WTC11 (cell line): Measurements from ENCODE around the gene ZER1. TPM values are rescaled to one million over a fixed set of nuclear protein-coding genes. Genes with fewer than 3 reads are reported as not detected.

Source experiments
- ATAC-seq: fragments of 200-7000 bp; cut with Tn5 transposase; 2 replicates; pipeline ENCODE4 v1.10.0; 2021; ENCODE audit warnings: mild to moderate bottlenecking, moderate library complexity
- CTCF ChIA-PET: fragments of 300-600 bp; sonication (Branson Sonifier 250); formaldehyde crosslinking; loops from one replicate; lab custom pipeline; 2021; ENCODE audit warnings: antibody characterized with exemption; lab: Charles Lee
- POLR2A ChIA-PET: fragments of 350-600 bp; sonication (Branson Sonifier 250); formaldehyde crosslinking; loops from one replicate; lab custom pipeline; 2021; ENCODE audit warnings: antibody characterized with exemption; lab: Charles Lee
- DNase-seq: peaks from one replicate; pipeline ENCODE4 v3.0.0; 2021; ENCODE audit warnings: low spot score
- H3K27ac Mint-ChIP-seq: 2 replicates; pipeline ENCODE4 v1.8.0; 2021; ENCODE audit warnings: mixed read lengths
- H3K27me3 Mint-ChIP-seq: 2 replicates; pipeline ENCODE4 v1.8.0; 2021; ENCODE audit warnings: low read depth, mild to moderate bottlenecking, moderate library complexity, mixed read lengths
- H3K36me3 Mint-ChIP-seq: 2 replicates; pipeline ENCODE4 v1.8.0; 2021; ENCODE audit warnings: mixed read lengths
- H3K4me1 Mint-ChIP-seq: 2 replicates; pipeline ENCODE4 v1.8.0; 2022; ENCODE audit warnings: mixed read lengths
- H3K4me3 Mint-ChIP-seq: 2 replicates; pipeline ENCODE4 v1.8.0; 2021; ENCODE audit warnings: mild to moderate bottlenecking, moderate library complexity, mixed read lengths
- H3K9me3 Mint-ChIP-seq: 2 replicates; pipeline ENCODE4 v1.8.0; 2021; ENCODE audit warnings: mixed read lengths
- ATF1 ChIP-seq: sonication (generic); formaldehyde crosslinking; IDR thresholded peaks from 2 replicates; pipeline ENCODE4 v1.8.1; 2023; ENCODE audit warnings: mild to moderate bottlenecking, moderate library complexity, missing genetic modification reagents
- CREB1 ChIP-seq: sonication (generic); formaldehyde crosslinking; IDR thresholded peaks from 2 replicates; pipeline ENCODE4 v1.8.0; 2023; ENCODE audit warnings: mild to moderate bottlenecking, missing genetic modification reagents
- CTCF ChIP-seq: fragments of 200-600 bp; IDR thresholded peaks from 2 replicates; pipeline ENCODE4 v1.8.0; 2022; ENCODE audit warnings: antibody characterized with exemption
- ELF4 ChIP-seq: sonication (generic); formaldehyde crosslinking; IDR thresholded peaks from 2 replicates; pipeline ENCODE4 v1.8.1; 2022; ENCODE audit warnings: low read depth, mild to moderate bottlenecking, moderate library complexity, missing genetic modification reagents
- FOXP4 ChIP-seq: sonication (generic); formaldehyde crosslinking; IDR thresholded peaks from 2 replicates; pipeline ENCODE4 v1.8.0; 2022; ENCODE audit warnings: mild to moderate bottlenecking, missing genetic modification reagents
- GABPB1 ChIP-seq: sonication (generic); formaldehyde crosslinking; IDR thresholded peaks from 2 replicates; pipeline ENCODE4 v1.8.1; 2023; ENCODE audit warnings: mild to moderate bottlenecking, missing genetic modification reagents
- GTF2I ChIP-seq: fragments of 250-450 bp; sonication (Bioruptor Pico); conservative IDR thresholded peaks from 2 replicates; pipeline ENCODE4 v1.4.0; 2021; ENCODE audit warnings: mild to moderate bottlenecking
- IRF1 ChIP-seq: sonication (generic); formaldehyde crosslinking; IDR thresholded peaks from 2 replicates; pipeline ENCODE4 v1.8.0; 2023; ENCODE audit warnings: missing genetic modification reagents
- IRF2 ChIP-seq: sonication (generic); formaldehyde crosslinking; IDR thresholded peaks from 2 replicates; pipeline ENCODE4 v1.8.0; 2022; ENCODE audit warnings: low read depth, missing genetic modification reagents, borderline replicate concordance
- JUN ChIP-seq: sonication (generic); formaldehyde crosslinking; IDR thresholded peaks from 2 replicates; pipeline ENCODE4 v1.8.0; 2023; ENCODE audit warnings: mild to moderate bottlenecking, missing genetic modification reagents
- MXD4 ChIP-seq: fragments of 250-450 bp; sonication (Bioruptor Pico); IDR thresholded peaks from 2 replicates; pipeline ENCODE4 v1.8.0; 2021; ENCODE audit warnings: mild to moderate bottlenecking, moderate library complexity, borderline replicate concordance
- MYBL2 ChIP-seq: sonication (generic); formaldehyde crosslinking; IDR thresholded peaks from 2 replicates; pipeline ENCODE4 v1.8.1; 2023; ENCODE audit warnings: mild to moderate bottlenecking, moderate library complexity, missing genetic modification reagents
- NFATC4 ChIP-seq: fragments of 250-450 bp; sonication (Bioruptor Pico); IDR thresholded peaks from 2 replicates; pipeline ENCODE4 v1.9.0; 2021; ENCODE audit warnings: mild to moderate bottlenecking
- NFYB ChIP-seq: sonication (generic); formaldehyde crosslinking; conservative IDR thresholded peaks from 2 replicates; pipeline ENCODE4 v1.8.0; 2022; ENCODE audit warnings: low read depth, missing genetic modification reagents
- NR3C1 ChIP-seq: sonication (generic); formaldehyde crosslinking; conservative IDR thresholded peaks from 2 replicates; pipeline ENCODE4 v1.8.1; 2023; ENCODE audit warnings: low read depth, mild to moderate bottlenecking, missing genetic modification reagents
- PREB ChIP-seq: sonication (generic); formaldehyde crosslinking; IDR thresholded peaks from 2 replicates; pipeline ENCODE4 v1.8.1; 2022; ENCODE audit warnings: mild to moderate bottlenecking, missing genetic modification reagents, moderate library complexity, borderline replicate concordance
- SMAD3 ChIP-seq: sonication (generic); formaldehyde crosslinking; IDR thresholded peaks from 2 replicates; pipeline ENCODE4 v1.8.0; 2022; ENCODE audit warnings: missing genetic modification reagents, mild to moderate bottlenecking, borderline replicate concordance
- SOX15 ChIP-seq: fragments of 250-450 bp; sonication (Bioruptor Pico); IDR thresholded peaks from 2 replicates; pipeline ENCODE4 v1.9.0; 2021; ENCODE audit warnings: mild to moderate bottlenecking
- TCF7 ChIP-seq: sonication (generic); formaldehyde crosslinking; IDR thresholded peaks from 2 replicates; pipeline ENCODE4 v1.8.0; 2022; ENCODE audit warnings: mild to moderate bottlenecking, low read depth, missing genetic modification reagents, moderate library complexity
- ZBTB21 ChIP-seq: sonication (generic); formaldehyde crosslinking; IDR thresholded peaks from 2 replicates; pipeline ENCODE4 v1.8.1; 2023; ENCODE audit warnings: mild to moderate bottlenecking, missing genetic modification reagents, borderline replicate concordance
- ZBTB43 ChIP-seq: sonication (generic); formaldehyde crosslinking; IDR thresholded peaks from 2 replicates; pipeline ENCODE4 v1.8.1; 2023; ENCODE audit warnings: mild to moderate bottlenecking, missing genetic modification reagents
- ZNF281 ChIP-seq: sonication (generic); formaldehyde crosslinking; IDR thresholded peaks from 2 replicates; pipeline ENCODE4 v1.8.0; 2023; ENCODE audit warnings: mild to moderate bottlenecking, missing genetic modification reagents
- ZNF396 ChIP-seq: fragments of 250-450 bp; sonication (Bioruptor Pico); IDR thresholded peaks from 2 replicates; pipeline ENCODE4 v1.8.0; 2021; ENCODE audit warnings: mild to moderate bottlenecking, moderate library complexity, borderline replicate concordance
- ZNF423 ChIP-seq: fragments of 250-450 bp; sonication (Bioruptor Pico); IDR thresholded peaks from 2 replicates; pipeline ENCODE4 v2.1.2; 2022; ENCODE audit warnings: mild to moderate bottlenecking, moderate library complexity
- total RNA-seq: library from RNA; stranded (reverse); gene quantifications from 3 replicates; pipeline ENCODE4 v1.2.3, GENCODE V29; 2021
- TF ChIP-seq, protein P1 (sequence below): sonication (generic); formaldehyde crosslinking; IDR thresholded peaks from 2 replicates; pipeline ENCODE4 v1.8.1; 2023; ENCODE audit warnings: mild to moderate bottlenecking, missing genetic modification reagents, moderate library complexity
- TF ChIP-seq, protein P2 (sequence below): sonication (generic); formaldehyde crosslinking; IDR thresholded peaks from 2 replicates; pipeline ENCODE4 v1.8.1; 2022; ENCODE audit warnings: low read depth, mild to moderate bottlenecking, moderate library complexity, missing genetic modification reagents, borderline replicate concordance

The ZER1 gene
- total RNA-seq, 1 experiment from 2014 or later = 23.8 TPM

DNA sequence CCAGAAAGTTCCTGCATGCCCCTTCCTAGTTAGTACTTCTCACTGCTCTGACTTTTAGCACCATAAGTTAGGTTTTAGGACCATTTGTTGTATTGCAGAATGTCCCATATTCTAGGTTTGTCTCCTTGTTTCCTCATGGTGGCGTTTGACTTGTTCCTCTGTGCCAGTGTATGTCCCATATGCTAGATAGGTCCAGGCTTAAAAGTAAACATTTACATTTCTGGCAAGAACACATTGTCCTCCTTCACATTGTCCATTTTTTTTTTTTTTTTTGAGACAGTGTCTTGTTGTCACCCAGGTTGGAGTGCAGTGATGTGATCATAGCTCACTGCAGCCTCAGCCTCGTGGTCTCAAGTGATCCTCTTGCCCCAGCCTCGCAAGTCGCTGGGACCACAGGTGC lies 30.8 kb upstream of the ZER1 start:
- ATAC-seq (no peak), DNase-seq (no peak)
- no peaks in the 10 kb centered on the region for H3K4me1 Mint-ChIP-seq
- ChIA-PET POLR2A (interaction anchor here (1.0 kb wide), 1 partner anchor 16 kb away, joined by 3 read pairs; the partner anchor contains the start of gene ENDOG), CTCF (interaction anchor here (1.6 kb wide), 1 partner anchor 16 kb away, joined by 5 read pairs; the partner anchor contains the start of gene ENDOG)
- peaks cover 33% of the 10 kb centered on the region for H3K36me3 Mint-ChIP-seq
- no peak overlapping the region for H3K27ac Mint-ChIP-seq
- H3K27me3 Mint-ChIP-seq = no peaks in the 10 kb centered on the region
- H3K4me3 Mint-ChIP-seq = no peak overlapping the region
- no peaks in the 10 kb centered on the region for H3K9me3 Mint-ChIP-seq
- TF ChIP-seq ZBTB21 (CRISPR knock-in tag) = no peak
- no peak for TF ChIP-seq ZNF281
- no peak for TF ChIP-seq ATF1 (CRISPR knock-in tag)
- no peak for TF ChIP-seq MYBL2 (CRISPR knock-in tag)
- TF ChIP-seq IRF1 = no peak
- TF ChIP-seq SOX15 (CRISPR knock-in tag) = no peak
- no peak for TF ChIP-seq NFATC4 (CRISPR knock-in tag)
- no peak for TF ChIP-seq ELF4 (CRISPR knock-in tag)
- no peak for TF ChIP-seq IRF2 (CRISPR knock-in tag)
- no peak for TF ChIP-seq TCF7
- no peak for TF ChIP-seq GTF2I (CRISPR knock-in tag)
- TF ChIP-seq FOXP4 (CRISPR knock-in tag) = no peak
- no peak for TF ChIP-seq JUN (CRISPR knock-in tag)
- TF ChIP-seq ZNF423 (CRISPR knock-in tag) = no peak
- TF ChIP-seq ZNF396 (CRISPR knock-in tag) = no peak
- no peak for TF ChIP-seq MXD4 (CRISPR knock-in tag)
- TF ChIP-seq CTCF = no peak

DNA sequence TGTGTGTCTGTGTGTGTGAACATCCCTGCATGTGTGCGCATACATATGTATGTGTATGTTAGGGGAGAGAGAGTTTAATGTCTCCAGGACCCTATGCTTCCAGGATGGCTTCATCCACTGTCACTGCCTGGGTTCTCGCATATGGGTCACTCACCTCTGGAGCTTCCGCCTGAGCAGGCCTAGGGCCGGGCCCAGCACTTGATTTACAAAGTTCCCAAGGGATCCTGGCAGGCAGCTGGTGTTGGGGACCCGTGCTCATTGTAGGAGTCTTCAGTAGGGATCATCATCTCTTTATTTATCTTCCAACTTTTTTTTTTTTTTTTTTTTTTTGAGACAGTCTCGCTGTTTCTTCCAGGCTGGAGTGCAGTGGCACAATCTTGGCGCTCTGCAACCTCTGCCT lies 28.3 kb upstream of the ZER1 start:
- POLR2A ChIA-PET = no interaction called here
- H3K27ac Mint-ChIP-seq = no peak overlapping the region
- TF ChIP-seq CREB1 (no peak), NFYB (no peak), ZBTB43 (CRISPR knock-in tag) (no peak), SMAD3 (CRISPR knock-in tag) (no peak), NR3C1 (CRISPR knock-in tag) (no peak), GABPB1 (CRISPR knock-in tag) (no peak), PREB (CRISPR knock-in tag) (no peak)
- TF ChIP-seq, protein P1, sequence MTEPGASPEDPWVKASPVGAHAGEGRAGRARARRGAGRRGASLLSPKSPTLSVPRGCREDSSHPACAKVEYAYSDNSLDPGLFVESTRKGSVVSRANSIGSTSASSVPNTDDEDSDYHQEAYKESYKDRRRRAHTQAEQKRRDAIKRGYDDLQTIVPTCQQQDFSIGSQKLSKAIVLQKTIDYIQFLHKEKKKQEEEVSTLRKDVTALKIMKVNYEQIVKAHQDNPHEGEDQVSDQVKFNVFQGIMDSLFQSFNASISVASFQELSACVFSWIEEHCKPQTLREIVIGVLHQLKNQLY = no peak
- TF ChIP-seq, protein P2, sequence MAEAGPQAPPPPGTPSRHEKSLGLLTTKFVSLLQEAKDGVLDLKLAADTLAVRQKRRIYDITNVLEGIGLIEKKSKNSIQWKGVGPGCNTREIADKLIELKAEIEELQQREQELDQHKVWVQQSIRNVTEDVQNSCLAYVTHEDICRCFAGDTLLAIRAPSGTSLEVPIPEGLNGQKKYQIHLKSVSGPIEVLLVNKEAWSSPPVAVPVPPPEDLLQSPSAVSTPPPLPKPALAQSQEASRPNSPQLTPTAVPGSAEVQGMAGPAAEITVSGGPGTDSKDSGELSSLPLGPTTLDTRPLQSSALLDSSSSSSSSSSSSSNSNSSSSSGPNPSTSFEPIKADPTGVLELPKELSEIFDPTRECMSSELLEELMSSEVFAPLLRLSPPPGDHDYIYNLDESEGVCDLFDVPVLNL (CRISPR knock-in tag) = no peak

More for the DNA sequence above, 28.3 kb upstream of the ZER1 start:
- no peaks in the 10 kb centered on the region for H3K9me3 Mint-ChIP-seq
- CTCF ChIA-PET = no interaction called here
- no peaks in the 10 kb centered on the region for H3K4me1 Mint-ChIP-seq
- DNase-seq = no peak
- H3K27me3 Mint-ChIP-seq = no peaks in the 10 kb centered on the region
- peaks cover 31% of the 10 kb centered on the region for H3K36me3 Mint-ChIP-seq
- no peak overlapping the region for H3K4me3 Mint-ChIP-seq
- no peak for ATAC-seq
